Measurements from ENCODE around the gene TRPM3. TPM values are rescaled to one million over a fixed set of nuclear protein-coding genes. Genes with fewer than 3 reads are reported as not detected.

The TRPM3 gene
- total RNA-seq, 1 donor from 2014 or later: not detected

DNA sequence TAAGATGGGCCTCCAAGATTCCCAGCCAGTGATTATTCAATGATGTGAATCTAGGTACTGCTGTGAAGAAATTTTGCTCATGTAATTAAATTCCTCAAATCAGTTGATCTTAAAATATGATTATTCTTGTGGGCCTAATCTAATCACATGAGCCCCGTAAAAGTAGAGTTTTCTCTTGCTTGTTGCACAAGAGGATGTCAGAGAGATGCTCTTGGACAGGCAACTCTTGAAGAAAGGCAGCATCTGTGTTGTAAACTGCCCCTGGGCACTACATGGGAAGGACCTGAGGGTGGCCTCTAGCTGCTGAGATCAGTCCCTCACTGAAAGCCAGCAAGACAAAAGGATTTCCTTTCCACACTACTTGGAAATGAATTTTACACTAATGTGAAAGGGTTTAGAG lies 132.9 kb downstream of the TRPM3 start:
- CTCF ChIA-PET: no interaction called here
- no peak for DNase-seq
- H3K36me3 Mint-ChIP-seq (ENCODE audit: low read depth): no peaks in the 10 kb centered on the region
- POLR2A ChIA-PET: no interaction called here
- no peaks in the 10 kb centered on the region for H3K4me1 Mint-ChIP-seq
- TF ChIP-seq, protein P1, sequence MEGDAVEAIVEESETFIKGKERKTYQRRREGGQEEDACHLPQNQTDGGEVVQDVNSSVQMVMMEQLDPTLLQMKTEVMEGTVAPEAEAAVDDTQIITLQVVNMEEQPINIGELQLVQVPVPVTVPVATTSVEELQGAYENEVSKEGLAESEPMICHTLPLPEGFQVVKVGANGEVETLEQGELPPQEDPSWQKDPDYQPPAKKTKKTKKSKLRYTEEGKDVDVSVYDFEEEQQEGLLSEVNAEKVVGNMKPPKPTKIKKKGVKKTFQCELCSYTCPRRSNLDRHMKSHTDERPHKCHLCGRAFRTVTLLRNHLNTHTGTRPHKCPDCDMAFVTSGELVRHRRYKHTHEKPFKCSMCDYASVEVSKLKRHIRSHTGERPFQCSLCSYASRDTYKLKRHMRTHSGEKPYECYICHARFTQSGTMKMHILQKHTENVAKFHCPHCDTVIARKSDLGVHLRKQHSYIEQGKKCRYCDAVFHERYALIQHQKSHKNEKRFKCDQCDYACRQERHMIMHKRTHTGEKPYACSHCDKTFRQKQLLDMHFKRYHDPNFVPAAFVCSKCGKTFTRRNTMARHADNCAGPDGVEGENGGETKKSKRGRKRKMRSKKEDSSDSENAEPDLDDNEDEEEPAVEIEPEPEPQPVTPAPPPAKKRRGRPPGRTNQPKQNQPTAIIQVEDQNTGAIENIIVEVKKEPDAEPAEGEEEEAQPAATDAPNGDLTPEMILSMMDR (IDR thresholded peaks at IDR 0.05): no peak
- no peak overlapping the region for H3K4me3 Mint-ChIP-seq
- peaks cover 2% of the 10 kb centered on the region for H3K9me3 Mint-ChIP-seq
- no peaks in the 10 kb centered on the region for H3K27me3 Mint-ChIP-seq
- ATAC-seq (ENCODE audit: low read depth): no peak
- intact Hi-C loops (cut with micrococcal nuclease): no loop called here
- H3K27ac Mint-ChIP-seq: no peak overlapping the region

DNA sequence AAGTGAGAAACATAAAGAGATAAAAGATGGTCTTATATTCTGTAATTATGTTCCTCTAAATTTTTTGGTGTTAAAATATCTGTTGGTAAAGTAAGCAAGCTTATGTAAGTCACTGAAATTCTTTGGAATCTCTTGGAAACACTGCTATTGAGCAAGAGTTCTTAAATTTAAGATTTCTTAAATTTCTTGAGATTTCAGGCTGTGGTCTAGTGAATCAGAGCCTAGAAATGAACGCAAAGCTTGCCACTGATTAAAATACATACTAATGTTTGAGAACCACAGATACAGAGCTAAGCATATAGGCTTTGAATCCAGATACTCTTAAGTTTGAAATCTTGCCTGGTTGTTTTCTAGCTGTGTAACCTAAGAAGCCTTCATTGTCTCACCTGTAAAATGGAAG lies 133.4 kb downstream of the TRPM3 start:
- TF ChIP-seq, protein P1 (IDR thresholded peaks at IDR 0.05): no peak
- no peaks in the 10 kb centered on the region for H3K36me3 Mint-ChIP-seq (ENCODE audit: low read depth)
- DNase-seq (no peak), ATAC-seq (ENCODE audit: low read depth) (no peak)
- intact Hi-C loops (cut with micrococcal nuclease): no loop called here
- H3K27me3 Mint-ChIP-seq: no peaks in the 10 kb centered on the region
- H3K27ac Mint-ChIP-seq: no peak overlapping the region
- POLR2A ChIA-PET: no interaction called here
- no peak overlapping the region for H3K4me3 Mint-ChIP-seq
- H3K4me1 Mint-ChIP-seq: no peaks in the 10 kb centered on the region
- CTCF ChIA-PET: no interaction called here
- H3K9me3 Mint-ChIP-seq: peaks cover 3% of the 10 kb centered on the region

DNA sequence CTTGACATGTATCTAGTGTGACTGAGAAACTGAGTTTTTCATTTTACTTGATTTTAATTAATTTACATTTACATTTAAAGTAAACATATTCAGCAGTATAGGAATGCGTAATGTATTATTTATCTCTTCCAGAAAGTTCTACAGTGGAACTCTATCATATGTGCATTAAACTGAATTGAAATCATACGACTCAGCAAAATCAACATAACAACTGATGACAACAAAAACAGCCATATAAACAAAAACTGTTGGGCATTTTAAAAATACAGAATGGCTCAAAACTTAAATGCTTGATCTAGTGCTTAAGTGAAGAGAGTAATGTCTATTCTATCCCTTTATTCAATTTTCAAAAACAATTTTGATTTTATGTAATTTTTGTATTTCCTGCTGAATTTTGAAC lies 134.4 kb downstream of the TRPM3 start:
- H3K36me3 Mint-ChIP-seq (ENCODE audit: low read depth): no peaks in the 10 kb centered on the region
- CTCF ChIA-PET: no interaction called here
- no peak overlapping the region for H3K4me3 Mint-ChIP-seq
- H3K27ac Mint-ChIP-seq: no peak overlapping the region
- peaks cover 4% of the 10 kb centered on the region for H3K9me3 Mint-ChIP-seq
- DNase-seq (no peak), ATAC-seq (ENCODE audit: low read depth) (no peak)
- POLR2A ChIA-PET: no interaction called here
- intact Hi-C loops (cut with micrococcal nuclease): no loop called here
- no peaks in the 10 kb centered on the region for H3K27me3 Mint-ChIP-seq
- TF ChIP-seq, protein P1 (IDR thresholded peaks at IDR 0.05): no peak
- no peaks in the 10 kb centered on the region for H3K4me1 Mint-ChIP-seq

DNA sequence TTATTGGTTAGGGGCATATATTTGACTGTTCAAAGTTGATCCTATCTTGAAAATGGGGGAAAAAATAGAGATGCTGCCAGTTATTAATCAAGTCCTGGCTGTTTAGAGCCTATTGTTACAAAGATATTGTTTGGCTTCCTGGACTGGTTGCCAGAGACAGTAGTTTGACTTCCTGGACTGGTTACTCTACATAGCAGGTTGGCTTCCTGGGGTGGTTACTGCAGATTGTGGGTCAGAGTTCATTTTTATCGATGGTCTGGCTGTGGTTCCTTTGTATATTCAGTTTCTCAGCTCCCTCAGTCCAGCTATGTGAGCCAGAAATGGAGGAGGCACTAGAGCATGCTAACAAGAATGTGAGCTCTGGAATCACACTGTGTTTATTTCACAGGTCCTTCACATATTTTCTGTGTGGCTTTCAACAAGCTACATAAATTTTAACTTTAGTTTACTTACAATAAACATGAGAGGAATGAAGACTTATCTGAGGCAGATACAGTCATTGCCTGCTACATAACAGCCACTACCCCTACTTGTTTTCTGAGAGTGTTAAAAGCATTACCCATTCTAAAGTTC lies 137.6 kb downstream of the TRPM3 start:
- no peak for DNase-seq
- no peak overlapping the region for H3K4me3 Mint-ChIP-seq
- no peaks in the 10 kb centered on the region for H3K36me3 Mint-ChIP-seq (ENCODE audit: low read depth)
- intact Hi-C loops (cut with micrococcal nuclease): no loop called here
- H3K27me3 Mint-ChIP-seq: no peaks in the 10 kb centered on the region
- no peak for ATAC-seq (ENCODE audit: low read depth)
- CTCF ChIA-PET: no interaction called here
- H3K4me1 Mint-ChIP-seq: no peaks in the 10 kb centered on the region
- no peak overlapping the region for H3K27ac Mint-ChIP-seq
- TF ChIP-seq, protein P1 (IDR thresholded peaks at IDR 0.05): no peak
- POLR2A ChIA-PET: no interaction called here
- H3K9me3 Mint-ChIP-seq: peaks cover 4% of the 10 kb centered on the region

DNA sequence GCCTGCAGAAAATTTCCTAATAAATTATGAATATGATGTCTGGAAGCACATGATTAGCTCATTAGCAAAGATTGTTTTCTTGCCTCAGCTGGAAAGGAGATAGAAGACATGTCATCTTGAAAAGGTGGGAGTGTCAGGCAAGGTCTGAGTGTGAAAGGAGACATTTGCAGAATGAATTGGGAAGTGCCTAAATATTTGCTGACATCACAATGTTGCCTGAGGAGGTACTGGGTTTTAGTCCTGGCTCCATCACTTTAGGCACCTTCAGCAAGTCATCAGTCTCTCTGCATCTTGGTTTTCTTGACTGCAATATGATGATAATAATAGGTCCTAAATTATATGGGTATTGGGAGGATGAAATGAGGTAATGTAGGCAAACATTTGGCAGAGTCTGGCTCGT lies 140.1 kb downstream of the TRPM3 start:
- ChIA-PET CTCF (no interaction called here), POLR2A (no interaction called here)
- no peaks in the 10 kb centered on the region for H3K4me1 Mint-ChIP-seq
- H3K9me3 Mint-ChIP-seq: peaks cover 4% of the 10 kb centered on the region
- no peak overlapping the region for H3K4me3 Mint-ChIP-seq
- no peaks in the 10 kb centered on the region for H3K27me3 Mint-ChIP-seq
- intact Hi-C loops (cut with micrococcal nuclease): no loop called here
- H3K27ac Mint-ChIP-seq: no peak overlapping the region
- TF ChIP-seq, protein P1 (IDR thresholded peaks at IDR 0.05): no peak
- H3K36me3 Mint-ChIP-seq (ENCODE audit: low read depth): no peaks in the 10 kb centered on the region
- DNase-seq (no peak), ATAC-seq (ENCODE audit: low read depth) (no peak)

Data from activated B cell treated with CpG ODN at 0.5 μM for 24 hours (primary cell).